Limb (tissue), 2 donors: Measurements from ENCODE around the gene HSPB8.
"Not testable (repeated sequence)": the region's sequence is repeated elsewhere in the genome, so short reads cannot be mapped to it uniquely, and the experiment has no call there.

Experiments
- DNase-seq, 2 donors: peaks; one replicate each; pipeline ENCODE4 v3.0.0-alpha.2; 2016; ENCODE audit errors: extremely low spot score in 2 of 2

Gene HSPB8

DNA sequence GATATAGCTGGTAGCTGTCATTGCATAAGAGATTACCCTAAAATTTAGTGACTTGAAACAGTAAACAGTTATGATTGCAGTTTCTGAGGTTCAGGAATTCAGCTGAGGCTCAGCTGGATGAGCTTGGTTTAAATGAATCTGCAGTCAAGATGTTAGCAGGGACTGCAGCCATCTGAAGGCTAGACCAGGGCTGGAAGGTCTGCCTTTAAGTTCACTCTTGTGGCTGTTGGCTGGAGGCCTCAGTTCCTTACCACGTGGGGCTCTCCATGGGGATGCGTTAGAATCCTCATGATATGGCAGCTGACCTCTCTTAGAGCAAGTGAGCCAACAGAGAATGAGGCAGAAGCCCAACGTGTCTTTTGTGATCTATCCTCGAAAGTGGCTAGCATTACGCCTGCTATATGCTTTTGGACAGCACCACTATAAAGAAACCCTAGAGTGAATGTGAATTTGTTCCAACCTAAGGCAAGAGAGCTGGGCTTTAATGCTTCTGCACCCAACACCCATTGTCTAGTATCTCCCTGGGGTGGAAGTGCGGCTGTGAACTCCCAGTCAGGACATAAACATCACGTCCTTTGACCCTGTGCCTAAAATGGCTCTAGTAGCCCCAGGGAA lies 26.0 kb downstream of the HSPB8 start:
- no peak for DNase-seq

DNA sequence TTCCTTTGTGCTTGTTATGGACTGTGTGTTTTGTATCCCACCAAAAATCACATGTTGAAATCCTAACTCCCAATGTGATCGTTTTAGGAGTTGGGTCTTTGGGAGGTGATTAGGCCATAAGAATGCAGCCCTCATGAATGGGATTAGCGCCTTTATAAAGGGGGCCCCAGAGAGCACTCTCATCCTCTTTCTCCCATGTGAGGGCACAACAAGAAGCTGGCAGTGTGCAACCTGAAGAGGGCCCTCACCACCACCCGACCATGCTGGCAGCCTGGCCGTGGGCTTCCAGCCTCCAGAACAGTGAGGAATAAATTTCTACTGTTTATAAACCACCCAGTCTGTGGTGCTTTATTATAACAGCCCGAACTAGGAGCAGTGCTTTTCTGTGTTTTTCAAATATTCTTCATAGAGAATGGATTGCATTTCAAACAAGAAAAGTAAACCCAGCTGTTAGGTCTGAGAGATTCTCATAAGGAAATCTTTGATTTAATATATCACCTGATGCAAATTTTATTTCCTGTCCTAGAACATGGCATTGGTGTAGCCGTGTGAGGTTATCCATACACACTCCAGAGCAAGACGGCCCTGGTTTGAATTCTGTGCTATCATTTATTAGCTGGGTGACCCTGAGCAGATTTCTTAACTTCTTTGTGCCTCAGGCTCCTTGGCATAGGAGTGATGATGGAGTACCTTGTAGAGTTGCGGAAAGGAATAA lies 27.8 kb downstream of the HSPB8 start:
- DNase-seq = no peak

DNA sequence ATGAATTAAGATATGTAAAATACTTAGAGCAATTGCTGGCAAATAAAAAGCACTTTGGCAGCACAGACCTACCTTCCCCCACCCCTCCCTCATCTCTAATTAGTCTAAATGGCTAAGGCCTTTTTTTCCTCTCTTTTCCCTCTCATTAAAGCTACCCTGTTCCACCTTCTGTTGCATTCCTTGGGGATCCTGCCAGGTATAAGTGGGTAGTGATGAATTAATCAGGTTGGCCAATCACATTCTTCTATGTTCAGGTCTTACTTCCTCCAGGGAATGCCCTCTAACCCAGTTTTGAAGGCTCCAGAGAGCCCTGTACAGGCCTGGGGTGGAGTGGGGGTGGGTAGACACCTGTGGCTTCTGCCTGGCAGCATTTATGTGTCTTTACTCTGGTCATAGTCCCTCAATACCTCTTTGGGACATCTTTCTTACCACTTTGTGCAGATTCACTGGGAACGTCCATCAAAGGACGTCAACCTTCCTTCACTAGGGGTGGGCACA lies 28.4 kb downstream of the HSPB8 start:
- DNase-seq = no peak

DNA sequence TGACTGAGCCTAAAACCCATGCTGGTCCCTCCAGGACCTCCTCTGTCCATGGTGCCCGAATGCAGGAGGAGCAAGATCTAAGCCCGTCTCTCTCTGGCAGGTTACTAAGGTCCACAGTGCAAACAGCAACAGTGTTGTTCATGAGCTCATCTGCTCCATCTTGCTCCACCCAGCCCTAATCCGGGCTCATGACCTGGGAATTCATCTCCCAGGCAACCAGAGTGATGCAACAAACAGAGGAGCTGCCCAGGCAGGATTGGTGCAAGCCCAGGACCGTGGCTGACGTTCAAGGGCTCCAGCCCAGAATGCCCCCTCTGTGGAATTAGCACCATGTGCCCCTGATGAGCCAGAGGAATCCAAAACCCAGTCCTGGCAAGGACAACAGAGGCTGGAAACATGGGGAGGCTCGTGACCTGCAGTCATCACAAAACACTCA lies 29.9 kb downstream of the HSPB8 start:
- DNase-seq = peak; percentile 51 to 69

DNA sequence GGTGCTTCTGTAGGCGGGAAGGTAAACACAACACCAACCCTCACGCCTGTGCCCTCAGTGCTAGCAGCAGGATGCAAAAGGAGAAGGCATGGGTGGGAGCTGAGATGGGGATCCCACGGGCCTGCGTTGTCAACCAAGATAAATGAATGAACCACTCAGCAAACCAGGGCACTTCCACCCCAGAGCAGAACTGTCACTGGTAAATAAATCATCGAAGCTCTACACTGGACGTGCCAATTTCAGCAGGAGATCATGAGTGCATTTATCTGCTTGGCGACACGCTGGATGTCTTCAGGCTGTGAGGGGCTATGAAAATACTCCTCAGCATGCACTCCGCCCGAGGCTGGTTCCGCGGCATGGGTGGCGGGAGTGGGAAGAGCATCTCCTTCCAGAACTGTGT lies 33.2 kb downstream of the HSPB8 start:
- DNase-seq = no peak

DNA sequence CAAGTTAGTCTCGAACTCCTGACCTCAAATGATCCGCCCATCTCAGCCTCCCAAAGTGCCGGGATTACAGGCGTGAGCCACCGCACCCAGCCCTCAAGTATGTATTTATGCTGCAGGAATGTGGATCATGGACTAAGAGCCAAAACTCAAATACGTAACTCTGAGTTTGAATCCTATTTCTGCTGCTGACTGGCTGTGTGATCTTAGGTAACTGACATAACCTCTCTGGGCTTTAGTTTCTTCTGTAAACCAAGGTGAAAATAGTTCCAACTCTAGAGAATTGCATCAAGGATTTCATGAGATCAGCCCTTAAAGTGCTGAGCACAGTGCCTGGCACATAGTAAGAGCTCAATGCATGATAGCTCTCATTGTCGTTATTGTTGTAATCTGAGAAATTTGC lies 37.4 kb downstream of the HSPB8 start:
- DNase-seq = no peak

DNA sequence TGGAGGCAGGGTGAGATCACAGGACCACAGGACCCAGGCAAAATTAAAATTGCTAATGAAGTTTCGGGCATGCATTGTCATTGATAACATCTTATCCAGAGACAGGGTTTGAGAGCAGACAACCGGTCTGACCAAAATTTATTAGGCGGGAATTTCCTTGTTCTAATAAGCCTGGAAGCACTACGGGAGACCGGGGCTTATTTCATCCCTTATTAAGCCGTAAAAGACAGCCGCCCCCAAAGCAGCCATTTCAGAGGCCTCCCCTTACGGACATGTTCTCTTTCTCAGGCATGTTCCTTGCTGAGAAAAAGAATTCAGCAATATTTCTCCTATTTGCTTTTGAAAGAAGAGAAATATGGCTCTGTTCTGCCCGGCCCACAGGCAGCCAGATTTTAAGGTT lies 40.1 kb downstream of the HSPB8 start:
- DNase-seq = not testable (repeated sequence)

DNA sequence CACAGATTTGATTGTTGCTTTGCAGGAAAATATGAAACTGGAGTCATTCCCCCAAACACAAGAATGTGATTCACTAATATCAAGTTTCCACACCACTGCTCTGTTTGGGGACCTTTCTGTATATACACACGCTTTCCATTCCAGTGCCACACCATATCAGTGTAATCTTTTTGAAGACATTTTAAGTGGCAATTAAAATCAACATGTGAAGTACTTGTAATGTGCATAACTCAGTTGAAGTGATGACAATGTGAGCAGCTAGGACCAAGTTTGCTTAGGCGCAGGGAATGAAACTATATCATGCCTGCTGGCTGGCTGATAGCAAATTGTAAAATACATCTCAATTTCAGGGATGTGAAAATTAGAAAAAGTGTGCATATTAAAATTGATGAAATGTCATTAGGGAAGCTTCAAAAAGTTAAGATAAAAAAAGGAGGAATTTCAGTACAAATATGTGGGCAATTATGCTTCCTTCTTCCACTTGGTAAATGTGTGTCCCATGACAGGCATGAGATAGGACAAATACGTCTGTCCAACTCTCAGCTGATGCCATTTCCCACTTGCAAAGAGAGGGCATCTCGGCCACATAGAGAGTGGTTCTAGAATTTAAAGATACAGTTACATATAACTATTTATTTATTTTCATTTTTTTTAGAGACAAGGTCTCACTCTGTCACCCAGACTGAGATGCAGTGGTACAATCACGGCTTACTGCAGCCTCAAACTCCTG lies 43.7 kb downstream of the HSPB8 start:
- DNase-seq = no peak

DNA sequence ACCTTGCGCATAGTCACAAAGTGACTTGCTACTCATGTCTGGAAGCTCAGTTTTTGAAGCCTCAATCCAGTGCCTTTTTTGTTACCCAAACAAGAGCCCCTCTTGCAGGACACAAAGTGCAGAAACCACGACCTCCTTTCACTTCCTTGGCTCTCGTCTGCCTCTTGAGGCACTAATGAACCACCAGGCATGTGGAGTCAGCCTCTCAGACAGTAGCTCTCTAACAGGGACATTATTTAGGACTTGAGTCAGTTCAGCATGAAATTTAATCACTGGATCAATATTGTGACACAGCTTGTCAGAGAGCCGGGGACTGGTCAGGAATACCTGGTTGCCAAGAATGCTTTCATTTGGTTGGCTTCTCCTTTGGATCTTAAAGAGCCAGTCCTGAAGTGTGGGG lies 46.7 kb downstream of the HSPB8 start:
- DNase-seq = no peak

DNA sequence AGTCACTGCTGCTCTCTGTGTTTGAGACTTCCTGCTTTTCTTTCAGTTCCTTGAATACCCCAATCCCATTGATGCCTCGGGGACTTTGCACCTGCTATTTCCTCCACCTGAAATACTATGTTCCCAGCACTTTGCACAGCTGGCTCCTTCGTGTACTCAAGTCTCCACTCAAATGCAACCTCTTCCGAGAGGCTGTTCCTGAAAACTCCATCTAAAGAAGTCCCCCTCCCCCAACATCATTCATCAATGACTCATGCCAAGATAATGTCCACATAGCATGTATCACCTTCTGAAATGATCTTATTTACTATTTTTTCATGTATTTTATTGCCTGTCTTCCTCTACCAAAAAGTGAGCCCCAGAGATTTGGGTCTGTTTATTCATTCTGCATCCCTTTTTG lies 48.6 kb downstream of the HSPB8 start:
- DNase-seq = no peak

DNA sequence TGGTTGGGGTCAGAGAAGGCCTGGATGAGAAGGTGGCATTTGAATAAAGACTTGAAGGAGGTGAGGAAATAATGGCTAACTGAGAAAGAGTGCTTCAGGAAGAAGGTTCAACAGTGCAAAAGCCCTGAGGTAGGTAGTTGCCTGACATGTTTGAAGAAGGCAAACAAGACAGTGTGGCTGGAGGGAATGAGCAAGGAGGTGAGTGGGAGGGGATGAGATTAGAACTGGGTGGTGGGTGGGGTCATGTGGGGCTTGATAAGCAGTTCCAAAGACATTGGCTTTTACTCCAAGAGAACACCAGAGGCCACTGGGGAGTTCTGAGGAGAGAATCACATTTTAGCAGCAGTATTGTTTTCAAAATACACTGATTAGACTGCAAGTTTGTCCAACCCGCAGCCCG lies 50.5 kb downstream of the HSPB8 start:
- no peak for DNase-seq

DNA sequence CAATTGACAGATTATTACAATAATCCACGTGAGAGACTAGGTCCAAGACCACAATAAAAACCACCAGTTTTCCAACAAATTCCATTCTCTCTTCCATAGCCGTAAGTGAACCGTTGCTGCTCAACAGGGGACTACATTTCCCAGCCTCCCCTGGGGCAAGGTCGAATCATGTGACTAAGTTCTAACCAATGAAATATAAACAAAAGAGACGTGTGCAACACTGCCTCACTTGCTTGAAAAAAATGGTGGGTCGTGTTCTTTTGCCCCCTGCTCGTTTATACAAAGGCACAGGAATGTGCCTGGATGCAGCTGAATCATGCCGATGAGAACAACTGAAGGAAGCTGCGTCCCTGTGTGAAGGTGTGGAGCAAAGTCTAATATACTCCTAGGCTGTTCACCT lies 51.1 kb downstream of the HSPB8 start:
- peak in 1 of 2 donors; percentile 71 for DNase-seq

DNA sequence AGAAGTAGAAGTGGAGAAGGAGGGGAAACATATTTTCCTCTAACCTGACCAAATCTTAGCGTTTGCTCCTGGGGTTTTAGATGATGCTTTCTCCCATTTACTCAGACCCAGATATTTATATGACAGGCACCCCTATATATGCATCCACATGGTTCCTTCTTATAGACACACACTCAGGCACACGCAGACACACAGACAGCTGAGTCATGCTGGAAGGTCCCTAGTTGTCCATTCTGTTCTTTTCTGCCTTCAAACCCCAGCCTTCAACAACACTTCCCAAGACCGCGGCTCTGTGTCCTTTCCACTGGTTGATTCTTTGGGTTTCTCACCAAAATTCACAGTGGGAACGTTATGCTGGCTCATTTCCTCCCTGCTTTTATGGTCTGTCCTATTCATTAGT lies 52.1 kb downstream of the HSPB8 start:
- DNase-seq = no peak

DNA sequence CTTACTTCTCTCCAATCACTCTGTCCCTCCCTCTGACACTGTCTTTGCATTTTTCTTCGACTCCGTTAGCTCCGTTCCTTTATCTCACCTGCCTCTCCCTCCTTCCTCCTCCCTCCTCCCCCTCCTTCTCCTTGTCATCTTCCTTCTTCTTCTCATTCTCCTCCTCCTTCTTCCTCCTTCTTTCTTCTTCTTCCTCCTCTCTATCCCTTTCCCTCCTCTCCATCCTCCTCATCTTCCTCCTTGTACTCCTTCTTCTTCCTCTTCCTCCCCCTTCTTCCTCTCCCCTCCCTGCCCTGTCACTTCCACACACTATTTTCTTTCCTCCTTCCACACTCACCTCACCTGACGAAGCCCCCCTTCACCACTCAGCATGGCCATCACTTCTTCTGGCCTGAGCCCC lies 53.0 kb downstream of the HSPB8 start:
- DNase-seq = no peak

DNA sequence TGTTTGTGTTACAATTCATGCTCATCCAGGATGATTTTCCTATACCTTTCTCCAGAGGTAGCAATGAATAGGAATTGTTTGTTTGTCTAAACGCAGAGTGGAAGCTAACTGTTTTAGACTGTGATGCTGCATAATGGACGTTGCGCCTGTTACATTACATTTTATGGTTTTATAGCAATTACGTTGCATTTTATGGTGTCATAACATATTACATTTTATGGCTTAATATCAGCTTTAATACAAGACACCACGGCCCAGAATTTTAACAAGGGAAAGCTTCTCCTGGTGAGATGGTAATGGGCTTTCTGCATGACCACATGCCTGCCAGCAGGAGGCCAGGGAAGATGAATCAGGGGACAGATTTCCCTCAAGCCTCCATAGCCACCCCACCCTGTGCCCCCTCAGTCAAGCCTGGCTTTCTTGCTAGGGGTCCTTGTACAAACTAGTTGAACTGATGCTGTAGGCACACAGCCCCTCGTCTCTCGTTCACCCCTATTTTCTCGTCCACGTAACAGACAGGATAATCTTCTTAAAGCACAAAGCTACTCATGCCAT lies 56.5 kb downstream of the HSPB8 start:
- no peak for DNase-seq

DNA sequence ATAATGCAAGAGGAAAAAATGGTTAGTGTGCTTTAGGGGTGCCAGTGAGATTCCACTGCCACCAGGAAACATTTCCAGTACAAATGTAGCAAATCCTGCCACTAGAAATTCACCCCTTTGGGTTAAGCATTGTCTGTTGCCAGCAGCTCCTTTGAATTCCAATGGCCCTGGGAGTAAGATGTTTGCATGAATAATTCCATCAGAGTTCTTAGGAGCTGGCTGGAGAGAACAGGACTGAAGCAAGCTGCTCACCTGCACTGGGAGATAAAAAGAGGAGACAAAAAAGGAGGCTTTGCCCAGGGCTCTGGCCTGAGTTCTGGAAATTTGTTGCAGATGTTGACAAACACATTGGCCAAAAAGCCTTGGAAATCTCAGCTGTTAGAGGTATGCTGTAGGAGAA lies 57.6 kb downstream of the HSPB8 start:
- no peak for DNase-seq

DNA sequence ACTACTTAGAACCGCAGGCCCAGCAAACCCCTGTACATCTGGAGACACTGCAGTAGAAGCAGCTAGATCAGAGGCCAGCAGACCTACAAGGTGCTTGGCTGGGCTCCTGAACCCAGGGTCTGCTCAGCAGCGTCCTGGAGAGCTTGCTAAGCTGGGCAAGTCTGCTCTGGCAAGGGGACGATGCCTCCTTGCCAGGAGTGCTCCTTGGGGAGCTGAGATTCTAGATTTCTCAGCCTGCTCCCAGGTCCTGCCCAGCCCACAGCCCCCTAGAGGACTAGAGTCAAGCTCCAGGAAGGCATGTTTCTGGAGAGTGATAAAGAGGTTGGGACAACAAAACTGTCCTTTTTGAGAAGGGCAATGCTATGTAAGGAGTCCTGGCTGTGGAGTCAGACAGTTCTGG lies 60.3 kb downstream of the HSPB8 start:
- DNase-seq = no peak

DNA sequence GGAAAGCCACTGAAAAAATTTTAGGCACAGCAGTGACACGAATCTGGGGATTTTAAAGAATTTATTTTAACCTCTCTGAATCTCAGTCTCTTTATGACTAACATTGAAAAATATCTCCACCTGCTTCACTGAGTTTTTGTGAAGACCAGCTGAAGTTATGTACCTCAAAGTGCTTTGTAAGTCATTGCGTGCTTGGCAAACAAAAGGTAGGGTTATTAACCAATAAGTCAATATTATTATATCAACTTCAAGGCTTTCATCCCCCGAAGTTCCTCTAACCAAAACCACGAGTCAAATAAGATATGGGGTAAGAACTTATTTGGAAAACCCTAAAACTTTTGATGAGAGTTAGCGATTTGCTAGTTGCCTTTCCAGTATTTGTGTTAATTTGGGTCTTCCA lies 62.3 kb downstream of the HSPB8 start:
- no peak for DNase-seq

DNA sequence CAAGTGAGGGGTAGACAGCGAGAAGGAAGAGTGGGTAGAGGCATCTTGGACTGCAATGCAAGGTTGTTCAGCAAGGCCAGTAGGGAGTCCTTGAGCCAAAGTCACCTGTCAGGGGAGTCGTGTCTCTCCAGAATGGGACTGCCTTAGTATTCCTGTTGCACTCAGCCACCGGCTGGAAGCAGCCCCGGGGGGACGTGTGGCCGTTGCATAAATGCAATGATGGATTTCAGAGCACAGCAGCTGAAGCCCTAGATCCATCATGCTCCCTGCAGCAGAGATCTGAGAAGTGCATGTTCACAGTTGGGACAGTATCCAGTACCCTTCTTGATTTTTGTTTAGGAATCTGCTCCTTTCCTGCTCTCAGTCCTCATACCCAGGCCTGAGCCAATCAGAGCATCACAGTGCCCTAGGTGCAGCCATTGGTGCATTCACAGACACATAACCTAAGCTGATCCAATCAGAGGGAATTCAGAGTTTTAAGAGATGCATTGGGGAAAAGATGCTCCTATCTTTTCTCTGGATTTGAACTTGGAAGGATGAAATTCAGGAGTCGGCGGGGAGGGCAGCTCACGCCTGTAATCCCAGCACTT lies 62.9 kb downstream of the HSPB8 start:
- no peak for DNase-seq
